Muscle layer of colon (tissue), 2 donors: ENCODE measurements around the gene CKB.

ENCODE experiments used
- H3K27ac ChIP-seq: one replicate; pipeline ENCODE4 v1.7.0; 2013; ENCODE audit warnings: low read depth, mild to moderate bottlenecking, low read length, moderate library complexity
- H3K27me3 ChIP-seq, 2 donors: one replicate each; pipeline ENCODE4 v1.7.0; 2013; ENCODE audit warnings: low read length in 2 of 2, mild to moderate bottlenecking in 2 of 2; ENCODE audit not compliant: insufficient read depth in 2 of 2, control insufficient read depth in 1 of 2
- H3K36me3 ChIP-seq: one replicate; pipeline ENCODE4 v1.7.0; 2013; ENCODE audit warnings: mild to moderate bottlenecking, low read length; ENCODE audit not compliant: insufficient read depth
- H3K4me1 ChIP-seq: one replicate; pipeline ENCODE4 v1.7.0; 2013; ENCODE audit warnings: mild to moderate bottlenecking, low read length; ENCODE audit not compliant: insufficient read depth
- H3K4me3 ChIP-seq, 2 donors: one replicate each; pipeline ENCODE4 v1.7.0; 2013; ENCODE audit warnings: low read length in 2 of 2, low read depth in 1 of 2, mild to moderate bottlenecking in 1 of 2, moderate library complexity in 1 of 2
- H3K9ac ChIP-seq: one replicate; pipeline ENCODE4 v1.7.0; 2013; ENCODE audit warnings: low read length
- H3K9me3 ChIP-seq: one replicate; pipeline ENCODE4 v1.7.0; 2013; ENCODE audit warnings: mild to moderate bottlenecking, low read length
- donor health status: abdominal sarcoma.
- donor health status: Adenocarcinoma of cecum.

Gene CKB

GRCh38 chr14:103522649-103523574, at the start of gene CKB:
Gene CKB, minus strand, starts transcription at chr14:103522830. Its CDS starts 337 bp downstream, at chr14:103522493.
- Histone ChIP-seq H3K36me3 (peaks cover 15% of the 10 kb centered on the region), H3K9ac (peak within 1 kb of the TSS; percentile 57), H3K27ac (peak within 1 kb of the TSS; percentile 86), H3K27me3 (no peaks in the 10 kb centered on the region), H3K4me1 (peaks cover 70% of the 10 kb centered on the region), H3K4me3 (peak within 1 kb of the TSS; percentile 66 to 71), H3K9me3 (no peaks in the 10 kb centered on the region)

GRCh38 chr14:103569408-103569807, 46.8 kb upstream of the CKB start:
- Histone ChIP-seq H3K9ac (no peak overlapping the region), H3K36me3 (peaks cover 15% of the 10 kb centered on the region), H3K27me3 (no peaks in the 10 kb centered on the region), H3K27ac (no peak overlapping the region), H3K9me3 (no peaks in the 10 kb centered on the region), H3K4me1 (peaks cover 3% of the 10 kb centered on the region), H3K4me3 (no peak overlapping the region)

DNA sequence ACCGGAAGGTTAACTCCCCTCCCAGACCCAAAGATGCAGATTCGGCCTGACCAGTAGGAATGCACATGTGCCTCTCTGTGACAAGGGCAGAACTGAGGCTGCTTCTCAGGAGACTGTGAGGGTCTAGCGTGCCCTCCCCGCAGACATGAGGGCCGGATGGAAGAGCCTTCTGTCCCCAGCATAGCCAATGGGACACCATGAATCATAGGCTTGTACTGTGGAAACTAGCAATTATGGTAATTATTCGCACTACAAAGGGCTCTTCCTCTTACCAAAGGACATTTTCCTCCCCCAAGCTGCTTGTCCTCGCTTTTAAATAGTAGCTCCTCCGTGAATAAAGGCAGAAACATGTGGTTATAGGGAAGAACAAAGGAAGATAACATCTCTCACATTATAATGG, 46.3 kb upstream of the CKB start:
- Histone ChIP-seq H3K4me1 (peaks cover 7% of the 10 kb centered on the region), H3K9me3 (no peaks in the 10 kb centered on the region), H3K9ac (no peak overlapping the region), H3K4me3 (no peak overlapping the region), H3K36me3 (peaks cover 10% of the 10 kb centered on the region), H3K27me3 (no peaks in the 10 kb centered on the region), H3K27ac (no peak overlapping the region)

GRCh38 chr14:103563844-103564505, 41.3 kb upstream of the CKB start:
- H3K27ac ChIP-seq = no peak overlapping the region
- H3K9ac ChIP-seq = peak overlapping the region; percentile 46
- H3K9me3 ChIP-seq = no peaks in the 10 kb centered on the region
- H3K36me3 ChIP-seq = peaks cover 12% of the 10 kb centered on the region
- no peaks in the 10 kb centered on the region for H3K27me3 ChIP-seq
- peak overlapping the region; percentile 64 to 98 for H3K4me3 ChIP-seq
- H3K4me1 ChIP-seq = peaks cover 39% of the 10 kb centered on the region

DNA sequence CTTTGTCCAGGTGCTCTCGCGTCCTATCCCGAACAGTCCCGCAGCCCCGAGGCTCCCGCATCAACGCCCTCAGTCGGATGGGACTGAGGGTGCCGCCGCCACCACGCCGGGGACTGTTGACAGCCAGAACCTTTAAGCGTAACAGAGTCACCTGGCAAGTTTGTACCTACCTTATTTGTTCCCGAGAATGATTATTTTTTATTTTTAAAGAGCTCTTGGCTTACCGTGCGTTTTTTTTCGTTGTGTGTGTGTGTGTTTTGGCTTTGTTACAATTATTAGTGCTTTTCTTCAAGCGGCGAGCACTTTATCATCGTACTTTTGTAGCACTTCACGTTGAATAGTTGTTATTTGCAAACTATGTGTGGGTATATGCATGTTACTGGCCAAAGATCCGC, 40.6 kb upstream of the CKB start:
- Histone ChIP-seq H3K4me1 (peaks cover 47% of the 10 kb centered on the region), H3K9ac (peak overlapping the region; percentile 46), H3K27me3 (no peaks in the 10 kb centered on the region), H3K27ac (peak overlapping the region; percentile 79), H3K9me3 (no peaks in the 10 kb centered on the region), H3K36me3 (peaks cover 19% of the 10 kb centered on the region), H3K4me3 (peak overlapping the region; percentile 64 to 98)

GRCh38 chr14:103562429-103563225, 40.0 kb upstream of the CKB start, which contains the start of the genes BAG5 and COA8:
Gene BAG5, minus strand, starts transcription at chr14:103562657. Its CDS starts 1,493 bp downstream, at chr14:103561164.
Gene COA8, plus strand, starts transcription at chr14:103562960. Its CDS starts 42 bp downstream, at chr14:103563002.
- no peaks in the 10 kb centered on the region for H3K9me3 ChIP-seq
- peaks cover 51% of the 10 kb centered on the region for H3K4me1 ChIP-seq
- peak within 1 kb of the TSS; percentile 79 for H3K27ac ChIP-seq
- peak within 1 kb of the TSS; percentile 64 to 98 for H3K4me3 ChIP-seq
- peak within 1 kb of the TSS; percentile 88 for H3K9ac ChIP-seq
- peaks cover 22% of the 10 kb centered on the region for H3K36me3 ChIP-seq
- H3K27me3 ChIP-seq = no peaks in the 10 kb centered on the region

- H3K9ac ChIP-seq = peak overlapping the region; percentile 88
- H3K4me1 ChIP-seq = peaks cover 55% of the 10 kb centered on the region
- H3K4me3 ChIP-seq = peak overlapping the region; percentile 64 to 98
- H3K27ac ChIP-seq = peak overlapping the region; percentile 79
- no peaks in the 10 kb centered on the region for H3K9me3 ChIP-seq
- peaks cover 22% of the 10 kb centered on the region for H3K36me3 ChIP-seq
- no peaks in the 10 kb centered on the region for H3K27me3 ChIP-seq
Observed at GRCh38 chr14:103562179-103562428, 39.5 kb upstream of the CKB start.

- no peaks in the 10 kb centered on the region for H3K9me3 ChIP-seq
- peak overlapping the region; percentile 64 to 98 for H3K4me3 ChIP-seq
- H3K27ac ChIP-seq = peak overlapping the region; percentile 79
- H3K36me3 ChIP-seq = peaks cover 22% of the 10 kb centered on the region
- H3K9ac ChIP-seq = peak overlapping the region; percentile 88
- peaks cover 60% of the 10 kb centered on the region for H3K4me1 ChIP-seq
- no peaks in the 10 kb centered on the region for H3K27me3 ChIP-seq
Observed at GRCh38 chr14:103561381-103562178, 39.0 kb upstream of the CKB start.

DNA sequence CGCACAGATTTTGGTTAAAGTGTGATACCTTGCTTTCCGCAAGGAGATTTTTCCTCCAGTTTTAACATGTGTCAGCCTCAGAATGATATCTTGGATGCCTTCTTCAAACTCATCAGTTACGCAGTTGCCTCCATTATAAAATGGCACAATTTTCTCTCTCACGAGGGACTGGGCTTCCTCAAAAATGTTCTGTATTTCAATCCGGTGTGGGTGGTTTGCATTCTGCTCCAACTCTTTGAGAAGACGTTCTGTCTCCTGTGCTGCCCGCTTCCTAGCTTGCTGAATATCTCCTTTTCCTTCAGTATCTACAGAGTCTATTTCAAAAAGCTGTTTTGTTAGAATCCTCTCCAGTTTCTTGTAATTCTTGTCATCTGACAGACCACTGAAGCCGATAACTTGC, 38.1 kb upstream of the CKB start:
- peaks cover 62% of the 10 kb centered on the region for H3K4me1 ChIP-seq

DNA sequence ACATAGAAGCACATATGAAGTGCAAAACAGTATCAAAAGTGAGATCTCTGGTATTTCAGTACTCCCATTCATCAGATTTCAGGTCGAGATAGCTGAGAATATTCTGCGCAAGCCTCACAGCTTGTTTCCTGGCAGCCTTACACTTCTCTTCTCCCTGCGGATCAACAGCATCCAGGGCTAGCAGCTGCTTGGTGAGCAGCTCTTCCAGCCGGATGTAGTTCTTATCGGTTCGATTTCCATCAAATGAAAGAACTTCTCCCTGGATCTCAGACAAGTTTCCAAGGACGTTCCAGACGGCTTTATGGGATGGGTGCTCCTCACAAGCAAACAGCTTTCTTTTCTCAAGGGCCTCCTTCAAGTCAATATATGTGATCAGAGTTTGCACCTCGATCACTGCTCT, 37.1 kb upstream of the CKB start:
- Histone ChIP-seq H3K36me3 (peaks cover 22% of the 10 kb centered on the region), H3K4me1 (peaks cover 62% of the 10 kb centered on the region), H3K9me3 (no peaks in the 10 kb centered on the region), H3K9ac (no peak overlapping the region), H3K27ac (no peak overlapping the region), H3K4me3 (no peak overlapping the region), H3K27me3 (no peaks in the 10 kb centered on the region)

More for the DNA sequence above, 38.1 kb upstream of the CKB start:
- Histone ChIP-seq H3K9me3 (no peaks in the 10 kb centered on the region), H3K9ac (peak overlapping the region; percentile 88), H3K27me3 (no peaks in the 10 kb centered on the region), H3K4me3 (peak overlapping the region in 1 of 2 donors; percentile 64), H3K27ac (no peak overlapping the region), H3K36me3 (peaks cover 22% of the 10 kb centered on the region)
